SKM-1 treated with dmso at 0.1 percent for 144 hours (cell line): ENCODE measurements around the gene SLC35A4.
A peak's percentile ranks its signal among the peaks of the same experiment; 100 is the strongest.

Experiments used
- DNase-seq: peaks from one replicate; lab custom pipeline; 2025; ENCODE audit not compliant: unreplicated experiment; lab: John Stamatoyannopoulos, UW

The SLC35A4 gene

DNA sequence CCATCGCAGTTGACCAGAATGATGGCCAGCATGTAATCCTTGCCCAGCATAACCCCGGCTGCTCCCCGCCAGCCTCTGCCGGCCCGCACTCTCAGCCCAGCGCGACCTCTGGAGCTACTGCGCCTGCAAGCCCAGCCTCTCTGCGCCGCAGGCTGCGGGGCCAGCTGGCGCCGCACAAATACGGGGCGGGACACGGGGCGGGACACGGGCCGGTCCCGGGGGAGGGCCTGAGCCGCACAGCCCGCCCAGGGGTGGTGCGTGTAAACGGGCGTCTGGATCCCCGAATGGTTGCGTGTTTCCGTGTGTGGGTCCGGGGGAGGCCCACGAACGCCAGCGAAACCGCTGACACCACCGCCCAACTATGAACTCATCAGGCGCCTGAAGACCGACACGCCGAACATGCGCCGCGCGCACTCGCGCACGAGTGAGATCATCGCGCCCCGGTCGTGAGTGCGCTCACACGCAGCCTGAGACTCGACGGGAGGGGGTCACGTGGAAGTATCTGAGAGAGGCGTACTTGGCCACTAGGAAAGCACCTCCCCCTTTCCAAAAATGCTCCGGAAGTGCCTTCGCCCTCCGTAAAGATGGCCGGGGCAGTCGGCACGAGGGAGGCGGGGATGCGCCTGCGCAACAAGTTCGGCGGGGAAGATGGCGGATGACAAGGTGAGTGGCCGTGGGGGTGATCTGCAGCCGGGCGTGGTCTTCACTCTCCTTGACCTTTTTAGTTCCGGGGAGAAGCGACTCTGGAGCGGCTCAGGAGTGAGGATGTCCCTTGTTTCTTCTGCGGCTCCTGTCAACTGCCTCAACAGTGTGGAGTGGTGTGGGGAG, at the start of gene SLC35A4, which contains the start of gene APBB3:
SLC35A4 (plus strand) TSS at position 633 of the 828 bp plus-strand sequence. CDS start 2,342 bp downstream, outside the sequence.
APBB3 (minus strand) TSS at position 403 of the 828 bp plus-strand sequence; CDS start at position 50, 353 bp downstream.
- DNase-seq = peak; percentile 95

- DNase-seq = no peak
Measured at GRCh38 chr5:140524003-140524402, 40.6 kb upstream of the SLC35A4 start.

GRCh38 chr5:140540227-140540626, 24.4 kb upstream of the SLC35A4 start:
- no peak for DNase-seq

GRCh38 chr5:140542972-140543371, 21.7 kb upstream of the SLC35A4 start:
- DNase-seq = no peak

- no peak for DNase-seq
Measured at GRCh38 chr5:140544986-140545385, 19.6 kb upstream of the SLC35A4 start.

DNA sequence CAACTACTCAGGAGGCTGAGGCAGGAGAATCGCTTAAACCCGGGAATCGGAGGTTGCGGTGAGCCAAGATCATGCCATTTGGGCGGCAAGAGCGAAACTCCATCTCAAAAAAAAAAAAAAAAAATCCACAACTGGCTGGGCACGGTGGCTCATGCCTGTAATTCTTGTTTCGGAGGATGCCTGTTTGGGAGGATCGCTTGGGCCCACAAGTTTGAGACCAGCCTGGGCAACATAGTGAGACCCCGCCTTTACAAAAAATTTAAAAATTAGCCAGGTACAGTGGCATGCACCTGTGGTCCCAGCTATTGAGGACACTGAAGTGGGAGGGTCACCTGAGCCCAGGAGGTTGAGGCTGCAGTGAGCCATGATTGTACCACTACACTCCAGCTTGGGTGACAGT, 19.0 kb upstream of the SLC35A4 start:
- DNase-seq = no peak

DNA sequence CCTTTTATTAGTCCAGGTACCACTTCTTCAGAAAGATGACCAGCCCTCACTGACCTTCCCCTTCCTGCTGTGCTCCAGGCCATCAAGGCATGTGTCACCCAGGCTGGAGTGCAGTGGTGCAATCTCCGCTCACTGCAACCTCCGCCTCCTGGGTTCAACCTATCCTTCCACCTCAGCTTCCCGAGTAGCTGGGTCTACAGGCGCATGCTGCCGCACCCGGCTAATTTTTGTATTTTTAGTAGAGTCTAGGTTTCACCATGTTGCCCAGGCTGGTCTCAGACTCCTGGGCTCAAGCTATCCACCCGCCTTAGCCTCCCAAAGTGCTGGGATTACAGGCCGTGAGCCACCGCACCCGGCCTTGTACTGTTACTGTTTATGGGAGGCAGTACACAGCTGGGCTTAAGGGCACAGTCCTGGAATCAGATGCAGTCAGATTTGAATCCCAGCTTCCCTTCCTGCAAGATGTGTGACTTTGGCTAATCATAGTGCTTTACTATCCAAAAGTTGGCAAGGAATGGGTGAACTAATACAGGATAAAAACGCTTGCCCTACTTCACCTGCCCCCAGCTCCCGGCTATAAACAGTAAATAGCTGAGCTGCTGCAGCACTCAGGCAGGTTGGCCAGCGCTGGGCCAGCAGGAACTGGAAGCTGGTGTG, 17.6 kb upstream of the SLC35A4 start:
- no peak for DNase-seq

- DNase-seq = peak; percentile 92
Measured at GRCh38 chr5:140547508-140548299, 16.9 kb upstream of the SLC35A4 start, which contains the start of gene EIF4EBP3. EIF4EBP3 (plus strand) TSS chr5:140547662; CDS start chr5:140547738, 76 bp downstream.

GRCh38 chr5:140548300-140548688, 16.3 kb upstream of the SLC35A4 start:
- DNase-seq = no peak

DNA sequence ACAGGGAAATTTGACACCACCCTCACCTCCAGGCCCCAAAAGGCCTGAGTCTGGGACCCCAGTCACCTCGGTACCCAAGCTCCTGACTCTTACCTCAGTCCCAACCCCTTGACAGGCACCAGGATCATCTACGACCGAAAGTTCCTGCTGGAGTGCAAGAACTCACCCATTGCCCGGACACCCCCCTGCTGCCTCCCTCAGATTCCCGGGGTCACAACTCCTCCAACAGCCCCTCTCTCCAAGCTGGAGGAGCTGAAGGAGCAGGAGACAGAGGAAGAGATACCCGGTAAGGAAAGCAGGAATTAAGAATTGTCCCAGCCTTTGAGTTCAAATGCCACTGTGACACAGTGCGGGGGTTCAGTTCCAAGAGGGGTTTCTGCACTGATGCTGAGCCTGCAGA, 15.8 kb upstream of the SLC35A4 start:
- no peak for DNase-seq

- DNase-seq = peak; percentile 51
Measured at GRCh38 chr5:140549237-140550144, 15.1 kb upstream of the SLC35A4 start.

DNA sequence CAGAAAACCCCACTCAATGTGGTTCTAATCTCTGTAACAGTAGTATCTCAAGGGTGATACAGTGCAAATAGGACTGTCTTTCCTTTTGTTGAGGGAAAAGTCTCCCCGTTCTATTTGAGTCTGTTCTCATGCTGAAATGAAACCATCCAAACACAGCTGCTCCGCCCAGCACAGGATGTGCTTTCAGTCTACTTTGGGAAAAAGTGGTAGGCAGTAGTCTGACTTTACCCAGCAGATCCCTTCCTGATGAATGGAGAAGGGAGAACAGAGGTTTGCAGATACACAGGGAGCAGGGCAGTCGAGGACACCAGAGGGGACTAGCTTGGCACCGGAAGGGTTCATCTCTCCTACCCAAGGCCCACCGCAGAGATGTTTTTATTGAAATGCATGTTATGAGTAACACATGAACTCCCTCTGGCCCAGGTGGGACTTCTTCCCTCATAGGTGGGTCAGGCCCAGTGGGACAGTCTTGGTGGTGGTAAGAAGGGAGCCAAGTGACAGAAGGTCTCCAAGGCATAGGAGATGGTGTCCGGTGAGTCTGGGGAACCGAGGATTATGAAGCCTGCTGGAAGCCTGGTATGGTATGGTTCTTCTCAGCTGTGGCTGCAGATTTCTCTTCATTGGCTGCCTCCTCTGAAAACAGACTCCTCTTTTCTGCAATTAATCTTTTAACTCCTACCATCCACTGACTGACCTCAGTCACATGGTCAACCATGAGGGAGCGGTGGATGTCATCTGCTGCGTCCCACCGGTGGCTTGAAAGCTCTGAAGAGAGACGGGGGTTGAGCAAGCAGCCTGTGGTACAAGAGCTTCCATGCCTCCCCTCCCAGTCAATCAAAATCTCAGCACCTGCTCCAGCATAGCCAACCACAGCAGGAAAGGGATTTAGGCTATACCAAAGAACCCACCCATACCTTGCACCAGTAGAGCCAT, 14.2 kb upstream of the SLC35A4 start:
- DNase-seq = no peak

GRCh38 chr5:140551872-140552271, 12.8 kb upstream of the SLC35A4 start:
- no peak for DNase-seq

DNA sequence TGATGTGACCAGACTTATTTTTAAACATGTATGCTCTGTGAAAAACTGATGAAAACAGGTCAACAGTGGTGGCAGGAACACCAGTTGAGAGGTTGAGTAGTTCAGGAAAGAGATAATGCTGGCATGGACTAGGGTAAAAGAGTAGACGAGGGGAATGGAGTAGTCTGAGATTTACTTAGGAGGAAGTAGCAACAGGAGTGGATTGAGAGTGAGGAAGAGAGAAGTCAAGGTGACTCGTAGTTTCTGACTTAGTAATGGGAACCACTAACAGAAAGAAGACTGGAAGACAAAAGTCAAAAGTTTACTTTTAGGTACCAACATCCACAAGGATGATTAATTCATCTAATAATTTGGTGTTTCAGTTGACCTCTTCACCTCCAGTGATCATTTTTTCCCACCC, 11.0 kb upstream of the SLC35A4 start:
- peak; percentile 35 for DNase-seq

DNA sequence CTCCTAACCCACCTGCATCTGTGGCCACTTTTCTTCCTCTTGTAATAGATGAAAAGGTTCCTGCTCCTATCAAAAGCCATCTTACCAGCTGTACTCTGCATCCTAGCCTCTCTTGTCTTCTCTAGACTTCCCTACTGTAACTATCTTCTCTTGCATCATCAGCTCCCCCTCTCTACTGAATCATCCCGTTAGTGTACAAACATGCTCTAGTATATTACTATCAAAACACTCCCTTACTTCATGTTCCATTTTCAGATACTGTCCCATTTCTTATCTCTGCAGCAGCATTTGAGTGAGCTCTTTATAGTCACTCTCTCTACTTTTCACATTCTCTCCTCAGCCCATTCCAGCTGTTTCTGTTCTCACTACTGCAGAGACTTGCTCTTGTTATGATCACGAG, 10.2 kb upstream of the SLC35A4 start:
- DNase-seq = no peak

- DNase-seq = no peak
Measured at GRCh38 chr5:140555747-140556312, 8.8 kb upstream of the SLC35A4 start.

GRCh38 chr5:140556438-140556837, 8.2 kb upstream of the SLC35A4 start:
- DNase-seq = peak; percentile 35

DNA sequence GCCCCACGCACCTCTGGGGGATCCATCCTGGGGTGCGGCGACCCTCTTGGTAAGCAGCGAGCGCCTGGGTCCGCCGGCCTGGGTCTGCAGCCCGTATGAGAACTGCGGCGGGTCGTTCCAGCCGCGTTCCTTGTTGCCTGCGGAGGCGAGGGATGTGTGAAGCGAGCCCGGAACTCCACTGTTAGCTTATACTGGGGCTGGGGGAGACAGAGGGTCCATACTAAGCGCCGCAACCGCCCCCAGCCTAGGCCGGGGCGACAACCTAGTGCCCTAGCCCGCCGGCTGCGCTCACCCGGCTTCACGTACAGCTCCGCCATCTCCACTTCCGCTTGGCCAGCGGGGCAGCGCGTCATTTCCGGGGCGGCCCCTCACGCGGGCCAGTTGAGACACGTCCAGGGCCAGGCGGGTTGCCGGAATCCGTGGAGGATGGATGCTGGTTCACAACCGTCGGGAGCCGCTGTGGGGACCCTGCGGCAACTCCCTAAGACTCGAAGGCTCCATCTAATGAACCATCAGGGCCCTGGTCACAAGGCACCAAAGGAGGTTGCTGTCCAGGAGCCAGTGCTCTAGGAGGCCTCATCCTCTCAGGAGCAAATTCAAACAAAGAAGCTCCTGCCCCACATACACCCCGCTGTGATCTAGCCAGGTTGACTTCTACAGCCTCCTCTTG, 7.4 kb upstream of the SLC35A4 start, which contains the start of gene SRA1:
SRA1 (minus strand) TSS at position 338 of the 670 bp plus-strand sequence; CDS start at position 317, 21 bp downstream.
- peak; percentile 84 for DNase-seq
